Activated CD4-positive, alpha-beta T cell treated with anti-CD3 and anti-CD28 coated beads, Interleukin-2, amount 50 U/mL, for 4 hours (primary cell): ENCODE results near the gene SETBP1.

ENCODE experiments used
- DNase-seq, 2 experiments: peaks; one replicate each; pipeline ENCODE4 v3.0.0-alpha.2; 2020

Gene SETBP1

DNA sequence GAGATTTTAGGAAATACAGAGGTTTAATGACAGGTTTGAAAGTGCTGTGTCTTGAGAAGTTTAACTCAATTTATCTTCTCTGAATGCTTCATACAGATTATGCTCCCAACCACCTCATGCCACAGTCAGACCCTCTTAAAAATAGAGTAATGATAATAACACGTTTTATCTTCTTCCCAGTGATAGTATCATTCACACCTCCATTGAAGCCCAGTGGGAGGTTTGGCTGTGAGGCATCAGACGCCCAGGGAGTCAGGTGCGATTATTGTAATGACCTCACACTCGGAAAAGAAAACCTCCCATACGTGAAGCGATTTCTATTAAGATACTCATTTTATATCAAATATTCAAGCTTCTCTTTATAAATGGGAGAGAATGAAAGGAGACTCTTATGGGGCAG, 366.3 kb downstream of the SETBP1 start:
- no peak for DNase-seq

DNA sequence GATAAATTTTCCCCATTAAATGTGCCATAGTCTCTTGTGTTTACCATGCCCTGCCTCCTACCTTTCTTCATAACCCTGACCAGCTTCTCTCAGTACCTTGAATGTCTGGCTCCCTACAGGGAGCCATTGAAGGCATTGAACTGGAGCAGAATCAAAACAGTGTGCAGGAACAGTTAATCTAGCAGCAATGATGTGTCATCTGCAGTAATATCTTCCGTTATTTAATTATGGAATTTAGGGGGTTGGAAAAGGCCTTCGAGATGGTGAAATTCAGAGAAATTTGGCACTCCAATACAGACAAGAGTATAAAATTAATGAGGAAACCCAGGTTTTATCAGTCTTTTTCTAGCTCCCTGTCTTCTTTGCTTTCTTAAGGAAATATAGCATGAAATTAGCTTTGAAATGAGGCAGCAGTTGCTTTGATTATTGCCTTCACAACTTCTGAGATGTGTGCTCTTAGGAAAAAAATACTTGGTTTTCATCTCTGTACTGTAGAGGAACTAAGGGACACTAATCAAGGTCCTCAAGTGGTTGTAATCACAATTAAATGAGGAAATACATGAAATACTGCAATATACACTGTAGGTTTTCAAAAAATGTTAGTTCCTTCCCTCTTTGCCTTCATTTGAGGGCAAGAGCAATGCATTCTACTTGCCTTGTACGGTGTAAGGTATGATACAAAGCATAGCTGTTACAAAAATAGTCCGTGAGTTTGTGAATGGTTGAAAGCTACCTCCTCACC, 369.1 kb downstream of the SETBP1 start:
- DNase-seq: no peak

DNA sequence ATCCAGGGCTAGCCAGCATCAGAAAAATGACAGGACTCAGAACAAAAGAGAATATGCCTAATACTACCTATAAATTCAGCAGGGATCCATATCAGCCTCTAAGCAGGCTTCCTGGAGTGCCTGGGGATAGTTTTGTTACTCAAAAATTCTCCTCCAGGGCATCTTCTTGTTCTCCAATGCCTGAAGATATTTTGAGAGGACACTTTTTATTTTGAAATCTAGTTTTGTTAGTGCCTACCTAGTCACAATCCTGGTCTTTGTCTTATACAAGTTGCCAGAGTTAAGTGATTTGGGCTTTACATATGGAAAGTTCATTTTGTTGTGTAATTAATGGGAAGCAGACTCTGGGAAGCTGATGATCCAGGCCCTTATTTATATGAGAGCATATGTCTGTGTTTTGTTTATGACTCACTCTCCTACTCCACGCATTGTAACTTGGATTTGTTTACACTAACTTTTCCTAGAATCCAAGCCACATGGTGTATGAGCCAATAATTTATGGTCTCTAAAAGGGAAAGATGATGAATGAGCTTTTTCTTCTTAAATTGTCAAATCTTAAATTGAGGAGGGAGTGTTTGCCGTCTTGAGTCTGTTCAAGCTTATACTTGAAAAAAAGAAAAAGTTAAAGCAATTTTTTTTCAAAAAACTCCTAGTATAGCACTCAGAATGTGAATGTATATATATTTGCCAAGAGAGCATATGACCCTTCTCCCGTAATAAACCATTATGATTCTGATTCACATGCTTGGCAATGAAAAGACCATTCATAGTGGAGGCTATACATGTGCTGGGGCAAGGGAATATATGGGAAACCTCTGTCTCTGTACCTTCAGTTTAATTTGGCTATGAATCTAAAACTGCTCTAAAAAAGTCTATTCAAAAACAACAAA, 370.3 kb downstream of the SETBP1 start:
- no peak for DNase-seq

DNA sequence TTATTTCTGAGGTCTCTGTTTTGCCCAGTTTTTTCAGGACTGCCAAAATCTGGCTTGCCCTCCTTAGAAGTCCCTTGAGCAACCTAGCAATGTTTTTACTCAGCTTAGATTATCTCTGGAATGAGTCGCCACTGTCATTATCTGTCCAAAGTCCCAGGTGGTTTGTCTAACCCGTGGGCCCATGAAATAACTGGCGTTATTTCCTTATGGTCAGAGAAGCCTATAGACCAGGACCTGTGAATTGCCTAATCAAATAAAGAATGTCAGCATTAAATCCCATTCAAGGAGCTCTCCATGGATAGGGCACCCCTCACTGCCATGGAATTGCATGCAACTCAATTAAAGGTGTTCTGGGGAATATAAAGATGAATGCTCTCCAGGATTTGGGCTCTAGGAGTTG, 373.9 kb downstream of the SETBP1 start:
- DNase-seq: no peak

DNA sequence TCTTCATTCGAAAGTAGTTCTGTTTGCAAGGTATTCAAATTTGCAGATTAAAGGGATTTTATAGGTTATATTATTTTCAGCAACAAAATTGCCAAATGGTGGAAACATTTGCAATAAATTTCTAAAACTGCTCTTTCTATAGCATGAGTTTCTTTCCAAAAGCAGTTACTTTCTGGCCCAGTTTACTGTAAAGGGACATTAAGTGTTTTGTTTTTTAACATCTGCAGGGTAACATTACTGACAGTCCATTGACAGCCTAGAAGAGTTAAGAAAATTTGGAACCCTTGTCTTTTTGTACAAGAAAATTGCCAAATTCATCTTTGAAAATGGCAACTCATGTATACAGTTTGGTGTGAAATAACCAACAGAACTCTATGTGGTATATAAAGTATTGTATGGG, 375.1 kb downstream of the SETBP1 start:
- no peak for DNase-seq

DNA sequence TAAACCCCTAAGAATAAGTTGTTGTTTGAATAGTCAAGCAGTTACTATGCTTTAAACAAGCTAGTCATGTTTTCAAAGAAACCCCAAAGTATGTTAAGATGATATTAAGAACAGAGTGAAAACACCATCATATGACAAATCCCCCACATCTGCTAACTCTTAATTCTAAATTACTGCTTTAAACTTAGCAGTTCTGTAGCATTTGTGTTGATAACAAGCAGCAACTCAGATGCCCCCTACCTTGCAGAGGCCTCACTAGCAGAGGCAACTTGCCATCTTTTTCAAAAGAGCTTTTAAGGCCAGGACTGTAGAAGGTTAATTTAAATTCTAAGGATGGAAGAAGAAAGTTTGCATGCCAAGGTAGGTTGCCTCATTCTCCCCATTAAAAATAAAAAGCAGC, 376.2 kb downstream of the SETBP1 start:
- no peak for DNase-seq

DNA sequence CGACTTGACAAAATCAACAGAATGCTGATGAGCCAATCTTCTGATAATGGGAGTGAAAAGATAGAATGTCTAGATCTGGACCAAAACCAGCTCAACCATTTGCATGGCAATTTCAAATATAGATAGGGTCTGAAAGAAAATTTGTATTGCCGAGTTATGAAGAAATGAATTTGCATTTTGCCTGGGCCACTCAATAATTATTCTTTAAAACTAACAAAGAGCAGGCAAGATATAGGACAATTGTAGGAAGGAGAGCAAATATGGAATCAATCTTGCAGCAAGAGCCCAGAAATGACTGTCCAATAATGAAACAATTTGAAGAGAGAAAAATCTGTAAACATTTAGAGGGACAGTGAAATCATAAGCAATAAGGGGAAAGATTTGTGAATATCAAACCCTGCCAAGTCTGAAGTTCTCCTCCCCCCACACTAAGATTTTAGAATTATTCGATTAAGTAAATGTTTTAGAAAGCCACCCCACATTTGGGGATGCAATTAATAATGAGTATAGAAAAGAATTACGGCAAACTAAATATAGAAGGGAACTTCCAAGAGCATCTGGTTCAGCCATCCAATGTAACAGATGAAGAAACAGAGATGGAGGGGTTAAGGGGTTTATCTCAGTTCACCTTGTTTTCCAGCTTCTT, 377.4 kb downstream of the SETBP1 start:
- DNase-seq: no peak

DNA sequence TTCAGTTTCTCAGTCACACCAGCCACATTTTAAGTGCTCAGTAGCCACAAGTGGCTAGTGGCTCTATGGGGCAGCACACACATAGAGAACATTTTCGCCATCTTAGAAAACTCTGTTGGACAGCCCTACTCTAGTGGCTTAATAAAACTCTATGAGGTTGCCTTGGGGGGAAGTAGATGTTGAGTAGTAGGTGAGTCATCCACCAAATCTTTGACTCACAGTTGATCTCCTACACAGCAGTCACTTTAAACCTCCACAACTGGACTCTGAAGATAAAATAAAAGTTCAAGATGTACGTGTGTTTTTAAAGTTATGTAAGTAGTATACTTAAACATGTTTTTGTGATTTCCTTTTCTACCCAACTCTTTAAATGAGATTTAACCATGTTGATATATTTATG, 379.0 kb downstream of the SETBP1 start:
- no peak for DNase-seq

DNA sequence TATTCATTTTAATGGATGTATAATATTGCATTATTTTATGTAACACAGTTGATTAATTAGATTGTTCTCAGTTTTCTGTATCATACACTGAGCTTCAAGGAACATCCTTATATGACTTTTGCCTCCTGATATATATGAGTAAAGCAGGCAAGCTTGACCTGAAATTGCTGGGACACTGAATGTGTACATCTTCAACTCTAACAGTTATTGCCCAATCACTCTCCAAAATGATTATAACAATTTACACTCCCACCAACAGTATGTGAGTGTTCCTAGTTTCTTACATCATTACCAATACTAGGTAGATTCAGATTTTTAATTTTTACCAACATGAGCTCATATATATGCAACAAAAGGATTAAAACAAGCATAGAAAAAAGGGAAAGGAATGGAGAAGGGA, 379.4 kb downstream of the SETBP1 start:
- no peak for DNase-seq

DNA sequence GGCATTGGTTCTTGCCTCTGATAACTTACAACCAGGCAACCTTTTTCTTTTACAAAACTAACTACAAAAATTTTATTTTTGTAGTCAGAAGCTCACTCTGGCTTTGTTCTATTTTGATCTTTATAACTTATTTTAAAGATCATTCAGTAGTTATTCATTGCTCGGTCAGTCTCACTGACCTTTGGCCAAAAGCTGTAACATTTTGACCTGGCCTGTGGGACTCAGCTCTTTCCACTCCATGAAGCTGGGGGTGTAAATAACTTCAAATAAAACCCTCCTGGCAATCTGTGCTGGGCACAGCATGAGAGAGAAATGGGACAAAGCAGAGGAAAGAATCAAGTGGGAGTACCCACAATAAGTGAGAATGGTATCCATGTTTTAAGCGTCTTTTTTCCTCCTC, 380.7 kb downstream of the SETBP1 start:
- DNase-seq: no peak

DNA sequence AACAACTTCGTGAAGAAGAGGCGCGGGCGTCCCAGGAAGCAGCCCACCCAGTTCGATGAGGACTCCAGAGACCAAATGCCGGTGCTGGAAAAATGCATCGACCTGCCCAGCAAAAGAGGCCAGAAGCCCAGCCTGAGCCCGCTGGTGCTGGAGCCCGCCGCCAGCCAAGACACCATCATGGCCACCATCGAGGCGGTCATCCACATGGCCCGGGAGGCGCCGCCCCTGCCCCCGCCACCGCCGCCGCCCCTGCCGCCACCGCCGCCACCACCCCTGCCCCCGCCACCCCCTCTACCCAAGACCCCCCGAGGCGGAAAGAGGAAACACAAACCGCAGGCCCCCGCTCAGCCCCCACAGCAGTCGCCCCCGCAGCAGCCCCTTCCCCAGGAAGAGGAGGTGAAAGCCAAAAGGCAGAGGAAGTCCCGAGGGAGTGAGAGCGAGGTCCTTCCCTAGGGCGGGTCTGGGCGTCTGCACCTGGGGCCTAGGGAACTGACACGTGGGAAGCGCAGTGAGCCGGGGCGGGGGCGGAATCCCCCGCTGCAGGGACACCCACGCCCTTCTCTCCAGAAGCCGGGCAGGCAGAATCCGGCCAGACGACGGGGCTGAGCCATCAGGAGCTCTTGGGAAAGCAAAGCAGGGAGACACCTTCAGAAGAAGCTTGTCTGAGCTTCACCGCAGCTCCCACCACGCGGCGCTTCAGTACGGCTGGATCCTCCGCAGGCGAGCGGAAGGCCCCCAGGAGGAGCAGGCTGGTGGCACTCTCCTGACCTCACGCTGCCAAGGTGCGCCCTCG, 382.8 kb downstream of the SETBP1 start:
- DNase-seq: no peak

DNA sequence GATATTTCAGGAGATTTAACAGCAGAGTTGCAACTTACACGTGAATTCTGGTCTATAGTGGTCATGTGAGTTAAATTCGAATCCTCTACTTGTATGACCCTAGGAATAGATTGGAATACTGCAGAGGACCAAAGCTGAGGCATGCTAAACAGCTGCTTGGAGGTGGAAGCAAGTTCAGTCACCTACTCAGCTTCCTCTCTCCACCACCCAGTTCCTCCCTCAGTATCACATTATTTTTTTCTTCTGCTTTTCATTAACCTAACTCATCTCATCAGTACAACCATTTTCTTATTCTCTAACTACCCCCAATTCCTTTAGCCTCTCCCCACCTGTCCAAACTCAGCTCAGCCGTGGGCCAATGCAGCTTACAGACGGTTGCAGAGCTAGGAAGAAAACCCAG, 385.5 kb downstream of the SETBP1 start:
- DNase-seq: no peak

DNA sequence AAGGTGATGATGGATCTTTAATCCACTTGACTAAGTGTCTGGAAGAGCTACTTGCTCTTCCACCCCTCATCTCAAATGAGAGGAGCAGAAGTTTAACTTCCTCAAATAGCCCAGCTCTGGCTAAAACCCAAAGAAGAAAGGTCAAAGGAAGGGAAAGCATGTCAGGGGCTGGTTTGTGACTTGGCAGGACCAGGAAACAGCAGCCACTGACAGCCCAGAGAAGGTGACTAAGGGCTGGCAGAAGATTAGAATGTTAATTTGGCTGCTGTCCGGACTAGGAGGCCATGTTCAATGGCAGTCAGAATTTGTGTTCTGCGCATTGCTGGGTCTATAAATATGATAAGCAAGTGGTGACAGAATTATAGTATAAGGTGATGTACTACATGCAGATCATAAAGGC, 386.2 kb downstream of the SETBP1 start:
- no peak for DNase-seq

DNA sequence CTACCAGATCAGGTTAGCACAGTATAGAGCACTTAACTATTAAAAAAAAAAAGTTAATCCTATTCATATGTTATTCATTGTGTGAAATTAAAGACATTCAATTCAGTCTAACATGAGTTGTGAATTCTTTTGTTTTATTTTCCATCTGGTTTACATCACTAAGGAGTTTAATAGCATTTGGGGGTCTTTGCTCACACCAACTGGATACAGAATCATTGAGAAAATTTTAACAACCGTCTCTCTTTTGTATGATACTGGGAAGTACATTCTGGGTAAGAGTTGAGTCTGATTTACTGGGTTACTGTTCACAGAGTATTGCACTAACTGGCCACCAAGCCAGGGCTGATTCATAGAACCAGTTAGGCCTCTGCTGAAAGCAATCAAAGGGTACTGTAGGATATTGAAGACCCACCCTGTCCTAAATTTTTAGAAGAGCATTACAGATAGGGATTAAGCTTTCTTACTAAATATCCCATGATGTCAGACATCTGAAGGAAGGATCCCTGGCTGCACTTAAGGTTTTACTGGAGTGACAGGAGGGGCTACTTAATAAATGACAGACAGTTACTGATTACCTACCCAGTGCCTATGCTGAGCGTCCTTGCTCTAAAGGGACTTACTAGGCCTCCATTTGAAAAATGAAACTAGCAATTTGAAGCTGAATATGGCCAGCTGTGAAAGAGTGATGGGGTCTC, 387.9 kb downstream of the SETBP1 start:
- no peak for DNase-seq

DNA sequence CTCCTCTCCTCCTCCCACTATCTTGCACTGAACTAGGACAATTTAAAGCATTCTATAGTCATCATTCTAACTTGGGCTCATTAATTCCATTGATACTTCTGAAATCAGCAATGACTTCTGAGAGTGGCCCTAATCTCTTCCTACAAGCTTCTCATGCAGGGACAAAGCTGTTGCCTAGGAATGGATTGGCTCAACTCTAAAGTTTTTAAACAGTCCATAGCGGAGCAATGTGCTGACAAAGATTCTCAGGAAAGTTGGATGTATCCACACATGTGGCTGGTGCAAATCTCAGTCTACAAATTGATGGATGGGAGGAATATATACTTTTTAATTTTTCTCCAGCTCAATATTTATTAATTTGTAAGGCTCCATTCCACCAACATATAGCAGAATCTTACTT, 388.9 kb downstream of the SETBP1 start:
- no peak for DNase-seq

DNA sequence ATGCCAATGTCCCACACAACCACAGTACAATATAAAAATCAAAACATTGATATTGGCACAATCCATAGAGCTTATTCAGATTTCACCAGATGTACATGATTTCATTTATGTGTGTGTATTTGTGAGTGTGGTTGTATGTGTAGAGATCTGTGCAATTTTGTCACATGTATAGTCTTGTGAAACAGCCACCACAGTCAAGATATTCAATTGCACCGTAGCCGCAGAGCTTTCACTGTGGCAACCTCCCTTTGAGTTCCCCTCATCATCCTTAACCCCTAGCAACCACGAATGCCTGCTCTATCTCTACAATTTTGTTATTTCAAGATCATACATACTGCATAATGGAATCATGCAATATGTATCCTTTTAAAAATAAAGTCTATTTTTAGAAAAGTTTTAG, 391.3 kb downstream of the SETBP1 start:
- DNase-seq: no peak

DNA sequence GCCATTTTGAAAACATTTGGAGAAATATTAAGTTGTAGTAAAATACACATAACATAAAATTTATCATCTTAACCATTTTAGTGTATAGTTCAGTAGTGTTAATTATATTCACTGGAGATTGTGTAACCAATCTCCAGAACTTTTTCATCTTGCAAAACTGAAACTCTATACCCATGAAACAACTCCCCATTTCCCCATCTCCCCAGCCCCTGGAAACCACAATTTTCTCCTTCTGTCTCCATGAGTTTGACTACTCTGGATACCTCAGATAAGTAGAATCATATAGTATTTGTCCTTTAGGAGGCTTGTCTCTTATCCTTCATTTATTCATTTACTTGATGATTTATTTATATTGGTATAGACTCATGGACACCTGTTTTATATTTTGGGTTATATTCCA, 392.9 kb downstream of the SETBP1 start:
- no peak for DNase-seq

DNA sequence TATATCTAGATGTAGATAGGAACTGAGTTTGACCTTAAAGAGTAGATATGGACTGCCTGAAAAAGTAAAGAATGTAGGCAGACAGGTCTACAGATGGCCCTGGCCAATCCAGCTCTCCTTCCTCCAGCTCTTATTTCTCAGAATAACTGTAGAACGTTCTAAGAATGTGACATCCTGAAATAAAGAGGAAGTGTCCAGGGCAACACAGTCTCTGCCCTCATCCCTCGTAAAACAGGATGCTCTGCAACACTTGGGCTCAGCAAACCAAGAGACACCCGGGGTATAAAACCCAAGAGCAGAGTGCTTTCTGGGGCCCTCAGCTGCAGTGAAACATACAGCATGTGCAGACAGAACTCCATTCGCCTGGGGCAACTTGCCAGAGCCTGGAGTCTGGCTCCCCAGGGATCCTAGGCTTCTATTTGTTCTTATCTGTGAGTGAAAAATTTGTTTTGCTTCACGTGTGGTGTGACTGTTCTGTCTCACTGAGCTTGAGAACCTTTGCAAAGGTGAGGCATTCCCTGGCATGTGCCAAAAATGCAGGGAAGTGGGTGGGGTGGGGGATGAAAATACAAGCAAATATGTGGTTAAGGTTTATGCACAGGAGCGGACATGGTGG, 401.0 kb downstream of the SETBP1 start:
- DNase-seq: no peak

DNA sequence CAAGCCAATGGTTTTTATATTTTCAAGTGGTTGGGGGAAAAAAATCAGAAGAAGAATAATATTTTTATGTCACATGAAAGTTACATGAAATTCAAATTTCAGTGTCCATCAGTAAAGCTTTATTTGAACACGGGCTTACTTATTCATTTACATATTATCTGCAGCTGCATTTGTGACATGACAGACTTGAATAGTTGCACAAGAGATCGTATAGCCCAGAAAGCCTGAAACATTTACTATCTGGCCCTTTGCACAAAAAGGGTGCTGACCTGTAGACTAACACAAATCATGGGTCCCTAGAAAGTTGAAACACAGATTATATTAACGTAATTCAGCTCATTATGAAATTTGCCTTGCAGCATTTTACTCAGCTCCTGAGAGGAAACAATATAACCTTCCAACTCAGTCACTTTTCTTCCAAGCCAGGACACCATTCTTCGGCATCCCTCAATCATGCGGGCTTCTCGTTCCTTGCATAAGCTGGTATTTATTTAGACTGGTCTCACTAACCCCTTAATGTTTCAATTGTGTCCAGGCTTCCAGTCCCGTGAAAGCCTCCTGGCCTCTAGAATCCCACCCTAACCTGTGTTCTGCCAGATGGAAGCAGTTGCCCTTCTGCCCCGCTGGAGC, 402.7 kb downstream of the SETBP1 start:
- DNase-seq: no peak

DNA sequence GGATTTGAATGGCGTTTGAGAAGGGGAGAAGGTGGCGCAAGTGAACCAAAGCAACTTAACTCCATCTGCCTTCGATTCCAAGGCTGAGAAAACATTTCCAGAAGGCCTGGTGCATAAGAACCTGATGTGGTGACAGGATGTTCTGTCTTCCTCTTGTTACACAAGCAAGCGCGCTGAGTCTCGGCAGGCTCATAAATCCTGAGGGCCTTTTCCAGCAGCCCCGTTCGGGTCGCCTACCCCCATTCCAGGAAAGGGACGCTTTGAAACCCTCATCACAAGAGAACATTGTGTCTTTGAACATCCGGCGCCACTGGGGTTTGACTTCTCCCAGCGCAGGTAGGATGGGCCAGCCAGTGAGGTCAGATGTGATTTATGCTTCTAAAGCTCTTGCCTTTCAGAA, 403.5 kb downstream of the SETBP1 start:
- no peak for DNase-seq

DNA sequence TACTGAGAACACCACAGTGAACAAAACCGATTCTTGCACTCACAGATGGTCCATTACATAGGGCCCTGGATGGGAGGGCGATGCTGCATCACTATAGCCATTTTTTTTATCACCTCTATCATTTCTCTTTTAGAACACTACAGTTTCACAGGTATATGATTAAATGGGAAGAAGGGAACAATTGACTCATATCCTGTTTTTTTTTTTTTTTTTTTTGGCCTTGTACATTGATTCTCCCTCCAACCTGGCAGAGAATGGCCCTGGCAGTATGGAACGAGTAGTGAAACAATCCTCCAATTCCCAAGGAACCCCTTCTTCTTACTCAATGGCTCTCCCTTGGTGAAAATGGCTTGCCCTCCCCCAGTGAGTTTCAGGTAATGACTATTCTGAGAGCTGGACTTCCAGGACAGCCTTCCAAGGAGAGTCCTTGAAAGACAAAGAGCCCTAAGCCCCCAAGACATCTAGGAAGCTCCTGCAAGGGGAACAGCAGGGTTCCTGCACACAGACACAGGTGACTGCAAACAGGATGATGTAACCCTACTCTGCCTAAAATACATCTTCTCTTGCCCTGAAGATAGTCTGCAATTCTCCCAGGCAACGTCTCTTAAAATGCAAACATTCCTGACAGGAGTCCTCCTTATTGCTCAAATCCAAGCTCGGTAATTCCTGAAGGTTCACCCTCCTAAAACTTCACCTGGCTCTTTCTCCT, 405.4 kb downstream of the SETBP1 start:
- no peak for DNase-seq
